NCI-H187 treated with DMSO at 0.1 percent for 48 hours (cell line): ENCODE data around the gene PRKCH.

Experiments
- DNase-seq: peaks from one replicate; lab custom pipeline; 2025; lab: John Stamatoyannopoulos, UW

Gene PRKCH

GRCh38 chr14:61321385-61322010 is at the start of gene PRKCH:
TSS of gene PRKCH (plus strand) at chr14:61321579. CDS start at chr14:61322102, 523 bp downstream.
- no peak for DNase-seq

DNA sequence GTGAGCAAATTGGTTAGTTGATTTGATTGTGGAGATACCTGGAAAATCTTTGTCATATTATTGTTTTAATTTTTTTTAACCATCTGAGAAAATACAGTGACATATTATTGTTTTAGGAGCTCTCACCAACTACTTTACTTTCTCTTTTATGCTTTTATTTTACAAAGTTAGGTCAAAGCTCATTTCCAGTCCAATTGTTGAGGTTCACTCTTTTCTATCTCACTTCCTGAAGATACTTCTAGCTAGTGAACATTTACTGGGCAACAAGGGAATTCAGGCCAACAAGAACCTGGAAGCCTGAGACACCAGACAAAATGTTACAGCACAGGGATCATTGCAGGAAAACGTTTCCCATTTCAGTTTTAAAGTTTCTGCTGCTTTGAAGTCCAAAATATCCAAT is 44.1 kb upstream of the PRKCH start:
- no peak for DNase-seq

GRCh38 chr14:61277784-61278183 is 43.6 kb upstream of the PRKCH start:
- no peak for DNase-seq

- DNase-seq: no peak
These were observed 42.3 kb upstream of the PRKCH start for GRCh38 chr14:61279082-61279481.

DNA sequence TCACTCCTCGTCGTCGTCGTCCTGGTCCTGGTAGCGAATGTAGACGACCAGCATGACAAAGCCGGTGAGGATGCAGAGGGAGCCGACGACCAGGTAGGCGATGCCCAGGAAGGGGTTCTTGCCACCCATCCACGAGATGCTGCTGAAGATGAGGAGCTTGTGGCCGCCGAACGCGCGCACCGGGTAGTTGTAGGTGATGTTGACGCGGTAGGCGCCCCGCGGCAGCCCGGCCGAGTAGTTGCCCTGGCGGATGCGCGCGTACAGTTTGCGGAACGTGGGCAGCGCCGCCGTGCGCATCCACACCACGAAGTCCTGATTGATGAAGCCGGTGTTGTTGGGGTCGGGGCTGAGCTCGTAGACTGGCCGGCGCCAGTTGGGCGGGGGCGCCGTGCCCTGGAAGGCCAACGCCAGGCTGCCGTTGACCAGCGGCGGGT is 41.3 kb upstream of the PRKCH start:
- DNase-seq: no peak

GRCh38 chr14:61280526-61281185 is 40.7 kb upstream of the PRKCH start:
- DNase-seq: no peak

DNA sequence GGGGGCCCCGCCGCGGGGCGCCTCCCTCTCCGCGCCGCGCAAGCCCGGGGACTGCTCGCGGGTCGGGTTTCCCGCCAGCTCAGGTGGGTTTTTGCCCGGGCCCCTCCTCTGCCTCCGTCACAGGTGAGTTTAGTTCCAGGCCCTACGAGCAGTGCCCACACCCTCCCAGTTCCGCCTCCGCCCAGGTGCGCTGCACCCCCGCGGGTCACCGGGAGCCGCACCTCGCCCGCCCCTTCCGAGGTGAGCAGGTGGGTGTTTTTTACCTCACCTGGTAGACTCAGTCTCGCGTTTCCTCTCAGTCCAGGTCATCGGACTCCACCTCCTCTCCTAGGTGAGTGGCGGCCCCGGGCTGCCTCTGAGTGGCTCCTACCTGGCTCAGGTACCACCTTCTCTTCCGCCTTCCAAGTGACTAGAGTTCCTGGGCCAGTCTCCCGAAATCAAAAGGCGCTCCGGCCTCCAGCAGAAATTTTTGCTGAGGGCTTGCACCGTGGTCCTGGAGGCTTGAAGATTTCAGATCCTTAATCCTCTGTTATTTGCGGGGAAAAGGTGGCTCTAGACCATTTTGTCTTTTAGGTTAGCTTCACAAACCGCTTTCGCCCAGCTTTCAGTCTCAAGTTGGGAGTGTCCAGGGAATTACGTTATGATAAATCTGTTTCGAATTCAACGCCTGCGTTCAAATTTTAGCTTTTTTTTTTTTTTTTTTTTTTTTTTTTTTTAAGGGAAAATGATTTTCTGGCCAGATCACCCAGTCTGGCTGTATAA is 40.0 kb upstream of the PRKCH start, which contains the start of gene TMEM30B:
Gene TMEM30B, minus strand, starts transcription at position 153 of the 762 bp plus-strand sequence. CDS start 191 bp downstream, outside the sequence.
- peak; percentile 87 for DNase-seq

GRCh38 chr14:61281948-61282275 is 39.5 kb upstream of the PRKCH start:
- no peak for DNase-seq

DNA sequence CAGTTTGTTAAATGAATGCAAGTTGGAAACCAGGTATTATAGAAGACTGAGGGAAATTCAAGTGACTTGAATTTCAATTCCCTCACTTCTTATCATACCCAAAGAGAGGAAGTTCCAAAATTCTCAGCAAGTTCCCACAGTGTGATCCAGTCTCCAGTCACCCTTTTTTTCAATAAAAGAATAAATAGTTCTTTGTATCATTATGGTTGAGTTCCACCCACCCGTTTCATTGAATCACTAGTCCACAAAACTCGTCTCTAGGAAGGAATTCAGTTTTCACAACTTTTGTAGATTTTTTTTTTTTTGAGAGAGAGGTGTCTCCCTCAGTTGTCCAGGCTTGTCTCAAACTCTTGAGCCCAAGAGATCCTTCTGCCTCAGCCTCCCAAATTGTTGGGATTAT is 38.6 kb upstream of the PRKCH start:
- DNase-seq: no peak

DNA sequence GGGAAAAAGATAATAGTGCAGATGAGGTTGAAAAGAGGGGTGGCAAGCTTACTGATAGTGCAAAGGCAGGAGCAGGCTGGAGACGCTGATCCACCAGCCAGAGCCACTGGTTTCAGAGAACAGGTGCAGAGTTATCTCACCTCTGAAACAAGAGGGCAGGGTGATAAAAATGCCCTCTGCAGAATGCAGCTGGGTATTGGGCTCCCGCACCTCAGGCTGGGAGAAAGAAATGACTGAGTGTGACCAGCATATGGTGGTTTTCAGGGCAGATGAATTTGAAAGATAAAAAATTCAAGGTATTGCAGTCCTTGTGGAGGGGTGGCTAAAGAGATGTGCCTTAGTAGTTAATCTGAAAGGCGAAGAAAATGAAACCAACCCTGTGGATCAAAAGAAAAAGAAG is 37.4 kb upstream of the PRKCH start:
- no peak for DNase-seq

GRCh38 chr14:61285364-61285763 is 36.0 kb upstream of the PRKCH start:
- no peak for DNase-seq

DNA sequence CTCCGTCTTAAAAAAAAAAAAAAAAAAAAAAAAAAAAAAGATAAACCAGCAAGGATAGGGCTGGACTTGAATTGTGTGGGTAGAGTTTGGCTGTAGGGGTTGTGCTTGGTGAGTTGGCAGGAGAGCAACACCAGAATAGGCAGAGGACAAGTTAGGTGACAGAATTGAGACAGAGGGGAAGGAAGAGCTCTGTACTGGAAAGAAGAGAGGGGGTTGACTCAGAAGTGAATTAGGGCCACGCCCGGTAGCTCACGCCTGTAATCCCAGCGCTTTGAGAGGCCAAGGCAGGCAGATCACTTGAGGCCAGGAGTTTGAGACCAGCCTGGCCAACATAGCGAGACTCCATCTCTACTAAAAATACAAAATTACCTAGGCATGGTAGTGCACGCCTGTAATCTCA is 34.2 kb upstream of the PRKCH start:
- no peak for DNase-seq

DNA sequence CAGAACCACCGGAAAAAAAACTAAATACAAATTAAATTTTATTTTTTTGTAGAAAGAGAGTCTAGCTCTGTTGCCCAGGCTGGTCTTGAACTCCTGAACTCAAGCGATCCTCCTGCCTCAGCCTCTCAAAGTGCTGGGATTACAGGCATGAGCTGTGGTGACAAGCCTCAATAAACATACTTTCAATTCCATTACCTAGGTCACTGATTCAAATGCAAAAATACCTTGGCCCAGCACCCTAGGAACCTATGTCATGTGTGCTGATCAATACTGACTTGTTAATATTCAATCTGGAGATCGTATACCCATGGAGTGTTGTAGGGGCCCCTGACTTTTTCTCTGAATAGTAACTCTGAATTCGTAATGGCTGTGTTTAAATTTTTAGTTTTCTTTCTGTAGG is 33.2 kb upstream of the PRKCH start:
- DNase-seq: no peak

GRCh38 chr14:61288720-61289119 is 32.7 kb upstream of the PRKCH start:
- DNase-seq: no peak

- DNase-seq: no peak
These were observed 30.7 kb upstream of the PRKCH start for GRCh38 chr14:61290701-61291100.

- no peak for DNase-seq
These were observed 25.2 kb upstream of the PRKCH start for GRCh38 chr14:61296151-61296550.

GRCh38 chr14:61296719-61297502 is 24.5 kb upstream of the PRKCH start:
- DNase-seq: no peak

GRCh38 chr14:61297581-61297980 is 23.8 kb upstream of the PRKCH start:
- no peak for DNase-seq

- DNase-seq: no peak
These were observed 22.6 kb upstream of the PRKCH start for GRCh38 chr14:61298824-61299223.

DNA sequence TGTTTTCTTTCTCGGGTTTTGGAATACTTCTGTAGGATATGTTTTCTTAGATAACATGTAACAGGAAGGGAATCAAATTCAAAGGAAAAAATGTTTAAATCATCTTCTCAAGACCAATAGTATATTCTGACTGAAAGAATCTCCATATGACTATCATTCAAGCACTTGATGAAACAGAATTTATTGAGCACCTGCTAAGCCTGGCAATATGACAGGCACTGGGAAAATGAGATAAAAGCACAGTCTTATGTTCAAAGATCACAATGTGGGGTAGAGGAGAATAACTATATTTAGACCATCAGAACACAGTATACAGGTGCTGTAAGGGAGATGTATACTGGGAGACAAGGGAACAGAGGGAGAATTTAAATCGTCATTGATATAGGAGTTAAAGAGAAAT is 21.2 kb upstream of the PRKCH start:
- DNase-seq: no peak

- no peak for DNase-seq
These were observed 20.6 kb upstream of the PRKCH start for GRCh38 chr14:61300754-61301153.

GRCh38 chr14:61304688-61305087 is 16.7 kb upstream of the PRKCH start:
- no peak for DNase-seq
